ENCODE data around the gene GPR37L1.
"Not testable (repeated sequence)": the region's sequence is repeated elsewhere in the genome, so short reads cannot be mapped to it uniquely, and the experiment has no call there.

The GPR37L1 gene

DNA sequence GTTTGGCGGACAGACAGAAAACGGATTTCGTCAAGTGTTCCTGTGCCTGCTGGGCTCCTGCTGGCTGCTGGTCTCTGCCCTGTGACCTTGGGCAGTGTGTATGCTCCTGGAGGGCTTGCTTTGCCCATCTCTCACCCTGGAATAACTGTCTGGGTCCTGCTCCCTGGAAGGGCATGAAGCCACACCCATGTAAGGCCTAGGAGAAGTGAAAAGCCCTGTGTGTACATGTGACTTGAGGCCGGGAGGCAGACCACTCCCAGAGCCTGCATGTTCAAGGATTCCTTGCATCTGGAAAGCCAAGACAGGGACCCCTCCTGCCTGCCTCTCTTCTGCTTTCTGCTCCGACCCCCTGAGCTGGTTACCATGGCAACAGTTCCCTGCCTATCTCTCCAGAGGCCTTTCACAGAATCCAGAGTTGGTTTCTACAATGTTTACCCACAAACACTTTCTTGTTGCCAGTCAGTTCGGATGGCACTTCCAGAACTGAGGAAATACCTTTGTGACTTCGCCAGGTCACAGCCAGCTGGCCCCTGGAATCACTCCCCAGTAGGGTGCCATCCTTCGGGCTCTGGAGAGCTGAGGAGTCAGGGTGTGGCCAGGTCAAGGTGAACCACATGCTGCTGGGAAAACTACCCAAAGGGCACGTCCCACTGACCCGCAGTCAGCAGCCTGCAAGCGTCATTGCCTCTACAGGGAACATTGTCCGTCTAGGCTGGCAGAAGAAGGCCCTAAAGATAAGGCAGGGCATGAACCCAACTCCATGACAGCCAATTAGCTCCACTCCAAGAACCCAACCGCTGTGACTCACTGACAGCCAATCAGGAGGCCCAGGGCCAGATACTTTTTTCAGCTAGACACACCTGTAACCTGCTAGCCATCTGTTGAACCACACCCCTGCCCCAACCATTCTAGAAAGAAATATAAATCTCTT lies 14.7 kb upstream of the GPR37L1 start:
- DNase-seq (ENCODE audit: low read depth, low spot score): peak; percentile 66

DNA sequence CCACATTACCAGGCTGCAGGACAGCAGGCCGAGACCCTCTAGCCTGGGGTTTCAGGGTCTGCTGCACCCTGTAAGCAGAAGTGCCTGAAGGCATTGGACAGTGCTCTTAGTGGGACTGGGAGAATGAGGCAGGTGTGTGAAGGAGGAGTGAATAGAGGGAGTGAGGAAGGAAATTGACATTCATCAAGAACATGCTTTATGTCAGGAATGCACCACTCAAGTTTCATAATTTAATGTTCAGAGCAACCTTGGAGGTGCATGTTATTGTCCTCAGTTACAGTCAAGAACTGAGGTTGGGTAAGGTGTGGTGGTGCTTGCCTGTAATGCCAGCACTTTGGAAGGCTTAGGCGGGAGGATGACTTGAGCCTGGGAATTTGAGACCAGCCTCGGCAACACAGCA lies 11.7 kb upstream of the GPR37L1 start:
- DNase-seq (ENCODE audit: low read depth, low spot score): peak; percentile 6

DNA sequence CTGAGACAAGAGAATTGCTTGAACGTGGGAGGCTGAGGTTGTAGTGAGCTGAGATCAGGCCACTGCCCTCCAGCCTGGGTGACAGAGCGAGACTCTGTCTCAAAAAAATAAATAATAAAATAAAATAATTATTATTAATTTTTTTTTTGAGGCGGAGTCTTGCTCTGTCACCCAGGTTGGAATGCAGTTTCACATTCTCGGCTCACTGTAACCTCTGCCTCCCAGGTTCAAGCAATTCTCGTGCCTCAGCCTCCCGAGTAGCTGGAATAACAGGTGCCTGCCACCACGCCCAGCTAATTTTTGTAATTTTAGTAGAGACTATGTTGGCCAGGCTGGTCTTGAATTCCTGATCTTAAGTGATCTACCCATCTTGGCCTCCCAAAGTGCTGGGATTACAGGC lies 11.1 kb upstream of the GPR37L1 start:
- DNase-seq (ENCODE audit: low read depth, low spot score): not testable (repeated sequence)

DNA sequence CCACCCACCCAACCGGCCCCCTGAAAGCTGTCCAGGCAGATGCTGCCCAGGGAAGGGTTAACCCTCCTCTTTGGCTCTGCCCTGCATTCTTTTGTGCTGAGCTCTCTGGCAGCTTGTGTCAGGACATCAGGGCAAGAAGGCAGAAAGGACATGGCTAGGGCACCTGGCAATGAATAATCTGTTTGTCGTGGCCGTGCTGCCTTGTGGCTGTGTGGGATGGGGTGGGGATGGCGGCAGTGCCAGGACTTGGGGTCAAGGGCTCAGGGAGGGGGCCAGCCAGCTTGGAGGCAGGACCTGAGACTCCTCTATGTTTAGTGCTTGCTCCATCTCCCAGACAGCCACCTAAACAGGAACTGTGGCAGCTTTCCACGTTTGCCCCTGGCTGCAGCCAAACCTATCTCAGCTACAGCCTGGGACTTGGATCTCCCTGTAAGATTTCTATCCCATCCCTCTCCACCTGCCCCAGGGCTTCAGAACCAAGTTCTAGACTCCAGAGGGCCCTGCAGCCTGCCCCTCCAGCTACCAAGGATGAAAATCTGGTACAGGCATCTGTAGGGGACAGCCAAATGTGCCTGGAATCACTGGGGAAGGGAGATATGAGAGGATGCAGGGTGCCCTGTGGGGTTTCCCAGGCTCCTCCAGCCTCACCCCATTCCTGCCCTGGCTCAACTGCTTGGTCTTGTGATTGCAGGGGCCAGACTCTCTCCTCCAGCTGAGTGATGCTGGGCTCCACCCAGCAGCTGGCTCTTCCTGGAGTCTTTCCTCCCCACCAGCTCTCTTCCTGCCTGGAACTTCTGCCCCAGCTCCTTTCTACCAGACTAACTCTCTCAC lies 9.6 kb upstream of the GPR37L1 start:
- DNase-seq (ENCODE audit: low read depth, low spot score): peak; percentile 18

DNA sequence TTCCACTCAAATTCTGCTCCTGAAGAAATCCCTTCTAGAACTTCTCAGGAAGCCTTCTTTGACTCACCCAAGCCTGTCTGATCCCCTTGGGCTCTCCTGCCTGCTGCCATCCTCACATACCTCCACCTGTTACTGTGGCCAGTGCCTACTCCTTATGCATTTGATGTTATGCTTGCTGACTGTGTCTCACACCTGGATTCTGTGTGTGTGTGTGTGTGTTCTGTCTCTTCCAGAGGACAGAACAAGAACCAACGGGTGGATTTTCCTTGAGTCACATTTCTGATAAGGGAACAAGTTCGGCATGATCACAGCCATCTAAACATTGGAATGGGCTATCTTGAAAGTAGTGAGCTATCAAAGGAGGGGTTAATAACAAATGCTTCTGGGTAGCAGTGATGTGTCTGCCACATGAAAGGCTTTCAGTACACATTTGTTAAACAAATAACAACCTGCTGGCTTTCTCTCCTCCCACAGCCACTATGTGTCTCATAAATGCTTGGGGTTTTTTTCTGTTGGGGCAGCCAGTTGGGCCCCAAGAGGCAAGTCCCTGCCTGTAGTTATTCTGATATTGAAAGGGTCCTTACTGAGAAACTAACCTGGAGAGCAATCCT lies 8.9 kb upstream of the GPR37L1 start:
- no peak for DNase-seq (ENCODE audit: low read depth, low spot score)

DNA sequence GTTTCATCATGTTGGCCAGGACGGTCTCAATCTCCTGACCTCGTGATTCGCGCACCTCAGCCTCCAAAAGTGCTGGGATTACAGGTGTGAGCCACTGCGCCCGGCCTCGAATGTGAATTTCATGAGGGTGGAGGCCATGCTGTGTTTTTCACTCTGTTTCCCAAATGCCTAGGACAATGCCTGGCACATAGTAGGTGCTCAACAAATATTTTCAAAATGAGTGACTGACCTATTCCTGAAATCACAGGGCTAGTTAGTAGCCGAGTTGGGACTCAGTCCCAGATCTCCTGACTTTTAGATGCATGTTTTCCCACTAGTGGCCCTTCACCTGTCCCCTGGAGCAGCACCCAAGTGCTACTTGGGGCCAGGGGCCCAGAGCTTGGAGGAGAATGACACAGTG lies 6.4 kb upstream of the GPR37L1 start:
- no peak for DNase-seq (ENCODE audit: low read depth, low spot score)

DNA sequence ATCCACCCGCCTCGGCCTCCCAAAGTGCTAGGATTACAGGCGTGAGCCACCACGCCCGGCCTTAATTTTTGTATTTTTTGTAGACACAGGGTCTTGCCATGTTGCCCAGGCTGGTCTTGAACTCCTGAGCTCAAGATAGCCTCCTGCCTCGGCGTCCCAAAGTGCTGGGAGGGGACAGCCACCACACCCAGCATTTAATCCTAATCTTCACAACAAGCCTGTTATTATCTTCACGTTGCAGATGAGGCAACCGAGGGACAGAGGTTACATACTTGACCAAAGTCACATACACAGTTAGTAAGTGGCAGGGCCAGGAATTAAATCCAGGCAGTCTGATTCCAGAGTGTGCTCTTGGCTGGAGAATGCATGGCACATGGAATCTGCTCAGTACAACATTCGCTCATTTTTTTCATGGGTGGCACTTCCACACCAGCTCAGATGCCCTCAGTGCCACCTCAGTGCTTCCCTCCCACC lies 4.8 kb upstream of the GPR37L1 start:
- no peak for DNase-seq (ENCODE audit: low read depth, low spot score)

DNA sequence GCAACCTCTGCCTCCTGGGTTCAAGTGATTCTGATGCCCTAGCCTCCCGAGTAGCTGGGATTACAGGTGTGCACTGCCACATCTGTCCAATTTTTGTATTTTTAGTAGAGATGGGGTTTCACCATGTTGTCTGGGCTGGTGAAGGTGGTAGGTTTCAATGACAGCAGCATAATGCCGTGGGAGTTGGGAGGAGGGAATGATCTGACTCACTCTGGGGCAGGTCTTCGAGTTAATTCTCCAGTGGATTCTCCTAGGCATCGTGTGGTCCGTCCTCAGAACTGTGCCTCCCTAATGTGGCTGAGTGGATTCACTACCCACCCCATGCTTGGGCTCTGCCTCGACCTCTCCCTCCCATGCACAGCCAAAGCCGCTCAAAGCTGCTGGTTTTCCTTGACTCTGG lies 1.7 kb upstream of the GPR37L1 start:
- DNase-seq (ENCODE audit: low read depth, low spot score): no peak

DNA sequence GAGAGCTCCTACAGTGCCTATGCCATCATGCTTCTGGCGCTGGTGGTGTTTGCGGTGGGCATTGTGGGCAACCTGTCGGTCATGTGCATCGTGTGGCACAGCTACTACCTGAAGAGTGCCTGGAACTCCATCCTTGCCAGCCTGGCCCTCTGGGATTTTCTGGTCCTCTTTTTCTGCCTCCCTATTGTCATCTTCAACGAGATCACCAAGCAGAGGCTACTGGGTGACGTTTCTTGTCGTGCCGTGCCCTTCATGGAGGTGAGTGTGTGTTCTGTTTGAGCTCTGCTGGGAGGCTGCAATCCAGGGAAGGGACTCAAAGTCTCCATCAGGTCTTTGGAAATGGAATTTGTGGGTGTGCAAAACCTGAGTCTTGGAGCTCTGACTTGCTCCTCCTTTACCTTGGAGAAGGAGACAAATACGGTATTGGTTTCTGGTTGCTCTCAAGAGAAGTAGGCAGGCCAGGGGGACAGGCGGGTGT lies 658 bp downstream of the GPR37L1 start:
- no peak for DNase-seq (ENCODE audit: low read depth, low spot score)

DNA sequence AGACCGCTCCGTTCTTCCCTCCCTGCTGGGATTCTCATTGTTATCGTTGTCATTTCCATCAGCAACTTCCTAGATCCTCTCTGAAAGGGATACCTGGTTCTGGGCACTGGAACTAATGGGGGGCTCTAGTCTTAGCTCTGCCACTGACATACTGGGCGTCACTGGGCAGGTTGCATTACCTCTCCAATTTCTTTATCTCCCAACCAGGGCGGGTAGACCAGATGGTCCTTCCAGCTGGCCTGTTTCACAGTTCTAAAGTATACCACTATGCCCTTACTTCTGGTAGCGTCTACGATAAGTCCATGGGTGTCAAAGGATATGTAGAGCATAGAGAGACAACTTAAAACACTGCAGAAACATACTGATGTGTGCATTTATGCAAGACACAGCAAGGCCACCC lies 1.4 kb downstream of the GPR37L1 start:
- no peak for DNase-seq (ENCODE audit: low read depth, low spot score)

DNA sequence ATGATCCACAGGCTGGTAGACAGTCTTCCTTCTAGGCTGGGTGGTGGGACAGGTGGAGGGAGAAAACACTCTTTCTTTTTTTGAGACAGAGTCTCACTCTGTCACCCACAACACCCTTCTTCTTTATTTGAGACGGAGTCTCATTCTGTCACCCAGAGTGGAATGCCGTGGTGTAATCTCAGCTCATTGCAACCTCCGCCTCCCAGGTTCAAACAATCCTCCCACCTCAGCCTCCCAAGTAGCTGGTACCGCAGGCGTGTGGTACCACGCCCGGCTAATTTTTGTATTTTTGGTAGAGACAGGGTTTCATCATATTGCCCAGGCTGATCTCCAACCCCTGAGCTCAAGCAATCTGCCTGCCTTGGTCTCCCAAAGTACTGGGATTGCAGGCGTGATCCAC lies 2.9 kb downstream of the GPR37L1 start:
- no peak for DNase-seq (ENCODE audit: low read depth, low spot score)

DNA sequence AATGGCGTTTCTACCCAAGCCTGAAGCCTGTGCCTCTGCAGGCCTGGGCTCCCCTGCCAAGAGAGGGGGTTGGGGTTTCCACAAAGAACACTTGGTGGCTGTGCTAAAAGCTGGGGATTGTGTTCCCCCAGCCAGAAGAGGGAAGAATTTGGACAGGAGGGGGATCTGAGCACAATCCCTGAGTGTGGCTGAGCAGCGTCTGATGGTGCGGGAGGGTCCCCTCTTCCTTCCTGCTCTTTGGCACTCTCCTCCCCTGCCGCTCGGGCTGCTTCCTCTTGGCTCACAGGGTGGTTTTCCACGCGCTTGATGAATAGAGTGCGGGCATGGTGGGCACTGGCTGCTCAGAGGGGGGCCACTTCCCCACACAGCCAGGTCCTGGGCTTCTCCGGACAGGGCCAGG lies 3.7 kb downstream of the GPR37L1 start:
- no peak for DNase-seq (ENCODE audit: low read depth, low spot score)

DNA sequence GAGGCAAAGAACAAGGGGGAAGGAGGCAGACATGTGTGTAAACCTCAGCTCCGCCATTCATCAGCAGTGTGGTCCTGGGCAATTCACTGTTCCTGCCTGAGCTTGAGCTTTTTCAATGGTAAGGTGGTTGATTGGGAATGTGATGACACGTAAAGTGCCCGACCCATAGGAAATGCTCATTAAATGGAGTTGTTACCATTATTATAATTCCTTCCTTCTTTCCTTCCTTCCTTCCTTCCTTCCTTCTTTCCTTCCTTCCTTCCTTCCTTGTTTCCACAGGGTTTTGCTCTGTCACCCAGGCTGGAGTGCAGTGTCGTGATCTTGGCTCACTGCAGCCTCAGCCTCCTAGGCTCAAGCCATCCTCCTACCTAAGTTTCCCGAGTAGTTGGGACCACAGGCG lies 4.3 kb downstream of the GPR37L1 start:
- DNase-seq (ENCODE audit: low read depth, low spot score): no peak

DNA sequence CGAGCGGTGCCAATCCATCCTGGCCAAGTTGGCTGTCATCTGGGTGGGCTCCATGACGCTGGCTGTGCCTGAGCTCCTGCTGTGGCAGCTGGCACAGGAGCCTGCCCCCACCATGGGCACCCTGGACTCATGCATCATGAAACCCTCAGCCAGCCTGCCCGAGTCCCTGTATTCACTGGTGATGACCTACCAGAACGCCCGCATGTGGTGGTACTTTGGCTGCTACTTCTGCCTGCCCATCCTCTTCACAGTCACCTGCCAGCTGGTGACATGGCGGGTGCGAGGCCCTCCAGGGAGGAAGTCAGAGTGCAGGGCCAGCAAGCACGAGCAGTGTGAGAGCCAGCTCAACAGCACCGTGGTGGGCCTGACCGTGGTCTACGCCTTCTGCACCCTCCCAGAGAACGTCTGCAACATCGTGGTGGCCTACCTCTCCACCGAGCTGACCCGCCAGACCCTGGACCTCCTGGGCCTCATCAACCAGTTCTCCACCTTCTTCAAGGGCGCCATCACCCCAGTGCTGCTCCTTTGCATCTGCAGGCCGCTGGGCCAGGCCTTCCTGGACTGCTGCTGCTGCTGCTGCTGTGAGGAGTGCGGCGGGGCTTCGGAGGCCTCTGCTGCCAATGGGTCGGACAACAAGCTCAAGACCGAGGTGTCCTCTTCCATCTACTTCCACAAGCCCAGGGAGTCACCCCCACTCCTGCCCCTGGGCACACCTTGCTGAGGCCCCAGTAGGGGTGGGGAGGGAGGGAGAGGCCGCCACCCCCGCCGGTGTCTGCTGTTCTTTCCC lies 5.3 kb downstream of the GPR37L1 start:
- no peak for DNase-seq (ENCODE audit: low read depth, low spot score)

DNA sequence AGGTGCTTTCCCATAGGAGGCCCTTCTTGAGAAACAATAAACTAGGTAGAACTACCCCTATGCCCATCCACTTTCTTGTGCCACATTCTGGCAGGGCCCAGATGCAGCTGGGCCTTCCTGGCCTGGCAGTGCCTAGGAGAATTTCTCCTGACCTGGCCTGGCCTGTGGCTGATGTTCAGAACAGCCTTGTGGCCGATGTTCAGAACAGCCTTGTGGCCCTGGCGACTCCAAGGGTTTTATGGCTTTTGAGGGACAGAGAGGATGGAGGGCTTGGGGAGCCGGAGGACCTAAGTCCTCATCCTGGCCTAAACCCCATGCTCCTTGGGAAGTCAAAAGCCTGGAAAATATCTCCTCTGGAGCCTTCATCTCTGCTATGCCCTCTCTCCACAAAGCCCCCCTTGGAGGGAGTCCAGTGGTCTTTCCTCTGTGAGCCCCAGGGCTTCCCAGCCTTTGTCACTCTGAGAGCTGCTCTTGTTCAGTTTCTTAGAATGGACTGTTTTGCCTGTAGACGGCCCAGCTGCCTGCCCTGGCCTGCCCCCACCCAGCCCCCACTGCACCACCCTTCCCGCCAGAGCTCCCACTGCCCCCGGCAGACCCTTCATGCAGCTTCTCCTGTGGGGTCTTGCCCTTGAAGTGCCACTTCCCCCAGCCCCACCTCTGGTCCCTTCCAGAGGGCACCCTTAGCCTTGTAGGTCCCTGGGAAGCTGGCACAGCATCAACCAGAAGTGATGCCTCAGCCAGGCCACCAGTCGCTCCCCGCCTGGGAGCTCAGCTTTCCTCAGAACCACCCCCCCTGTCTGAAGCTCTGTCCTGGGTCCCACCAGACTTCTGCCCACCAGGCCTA lies 7.0 kb downstream of the GPR37L1 start:
- no peak for DNase-seq (ENCODE audit: low read depth, low spot score)

DNA sequence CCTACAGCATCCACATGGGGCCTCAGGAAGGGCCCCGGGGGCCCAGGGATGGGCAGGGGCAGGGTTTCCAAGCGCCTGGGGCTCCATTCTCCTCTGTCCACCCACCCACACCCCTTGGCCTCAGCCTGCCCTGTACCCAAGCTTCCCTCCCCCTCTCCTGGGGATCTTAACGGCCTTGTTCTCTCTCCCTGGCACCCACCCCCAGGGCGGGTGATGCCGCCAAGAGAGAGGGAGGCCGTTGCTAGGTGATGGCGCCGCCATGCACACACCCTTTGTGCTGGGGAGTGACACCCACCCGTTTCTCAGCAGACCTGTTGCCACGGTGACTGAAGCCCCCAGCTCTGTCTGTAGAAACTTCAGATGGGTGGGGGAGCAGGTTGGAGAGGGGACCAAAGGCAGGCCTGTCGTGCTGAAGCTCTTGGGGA lies 7.6 kb downstream of the GPR37L1 start:
- no peak for DNase-seq (ENCODE audit: low read depth, low spot score)

DNA sequence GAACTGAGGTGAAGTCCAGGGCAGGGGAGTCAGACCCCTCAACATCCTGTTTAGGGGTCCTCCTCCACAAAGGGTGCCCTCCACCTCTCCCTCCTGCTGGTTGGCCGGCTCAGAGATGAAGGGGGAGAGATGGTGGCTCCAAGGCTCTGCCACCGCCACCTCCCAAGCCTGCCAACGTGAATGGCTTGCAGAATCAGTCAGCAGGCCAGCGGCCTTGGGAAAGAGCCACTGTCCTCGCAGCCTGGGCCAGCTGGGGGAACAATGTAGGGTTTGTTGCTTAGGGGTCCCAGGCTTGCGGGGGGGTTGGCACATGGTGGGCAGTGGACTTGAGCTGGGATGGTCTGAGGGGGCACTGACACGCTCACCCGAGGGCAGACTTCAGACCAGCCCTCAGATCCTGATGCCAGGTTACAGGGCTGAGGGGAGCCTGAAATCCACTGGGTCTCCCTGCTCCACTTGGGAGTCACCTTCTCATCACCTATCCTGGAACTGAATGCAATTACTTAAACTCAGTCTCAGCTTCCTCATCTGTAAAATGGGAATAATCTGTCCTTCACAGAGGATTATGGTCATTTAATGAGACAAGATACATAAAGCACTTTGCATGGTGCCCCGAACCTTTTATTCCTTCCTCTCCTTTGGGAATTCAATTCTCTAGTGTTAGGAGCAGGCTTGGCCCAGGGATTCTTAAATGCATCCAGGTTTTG lies 8.3 kb downstream of the GPR37L1 start:
- no peak for DNase-seq (ENCODE audit: low read depth, low spot score)

DNA sequence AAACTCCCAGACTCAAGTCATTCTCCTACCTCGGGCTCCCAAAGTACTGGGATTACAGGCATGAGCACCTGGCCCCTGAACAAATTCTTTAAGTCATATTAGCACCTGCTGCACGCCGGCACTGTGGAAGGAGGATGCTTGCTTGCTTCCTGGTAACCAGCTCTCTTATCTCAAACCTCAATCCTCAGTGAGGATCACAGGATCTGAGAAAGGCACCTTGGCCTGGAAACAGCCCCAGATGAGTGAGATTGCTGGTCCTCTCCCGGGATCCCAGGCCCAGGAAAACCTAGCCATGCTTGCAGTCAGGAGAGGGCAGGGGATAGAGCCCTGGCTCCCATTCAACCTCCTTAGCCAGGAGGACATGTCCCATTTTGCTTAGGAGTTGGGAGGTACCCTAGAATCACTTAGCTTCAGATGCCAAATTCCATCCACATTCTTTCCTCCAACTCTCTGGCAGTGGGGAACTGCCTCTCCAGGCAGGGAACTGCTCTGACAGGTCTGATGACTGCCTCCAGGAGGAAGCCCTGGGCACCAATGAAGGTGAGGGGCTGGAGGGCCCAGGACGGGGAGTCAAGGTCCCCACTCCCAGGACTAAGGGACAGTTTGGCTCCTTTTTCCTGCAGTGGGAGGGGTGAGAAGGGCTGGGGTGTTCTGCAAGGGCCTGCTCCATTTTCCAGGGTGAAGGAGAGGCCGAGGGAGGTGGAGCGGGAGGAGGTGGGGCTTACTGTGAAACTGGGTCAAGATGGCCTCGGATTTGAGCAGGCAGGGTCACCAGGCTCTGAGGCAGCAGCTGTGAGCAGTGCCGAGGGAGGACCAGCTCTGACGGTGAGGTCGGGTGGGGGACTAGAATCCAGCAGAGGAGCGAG lies 9.5 kb downstream of the GPR37L1 start:
- DNase-seq (ENCODE audit: low read depth, low spot score): peak; percentile 43

DNA sequence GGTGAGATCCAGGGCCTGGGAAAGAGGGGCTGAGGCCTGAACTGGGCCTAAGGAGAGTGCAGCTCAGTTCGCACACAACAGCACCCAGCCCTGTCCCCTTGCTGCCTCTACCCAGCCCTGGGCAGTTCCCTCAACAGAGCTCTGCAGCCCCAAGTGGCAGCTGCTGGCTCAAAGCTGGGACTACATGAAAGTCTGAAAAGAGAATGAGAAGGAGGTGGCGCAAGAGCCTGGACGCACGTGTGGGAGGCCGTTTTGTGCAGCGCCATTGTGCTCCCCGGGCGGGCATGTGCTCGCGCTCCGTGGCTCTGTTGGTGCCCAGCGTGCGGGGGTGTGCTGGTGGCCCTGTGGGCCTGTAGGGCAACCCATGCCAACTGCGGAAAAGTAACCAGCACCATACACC lies 10.3 kb downstream of the GPR37L1 start:
- DNase-seq (ENCODE audit: low read depth, low spot score): no peak
